Stimulated activated CD4-positive, alpha-beta T cell treated with anti-CD3 and anti-CD28 coated beads, Interleukin-1b, Interleukin-23, amount 100 ng/mL, for 1 hour (primary cell): ENCODE data around the gene NTHL1.

Source experiments
- DNase-seq, 2 donors: peaks; one replicate each; pipeline ENCODE4 v3.0.0-alpha.2; 2020; ENCODE audit warnings: low read depth in 2 of 2

NTHL1 gene

GRCh38 chr16:1992704-1993317, 54.8 kb downstream of the NTHL1 start:
- no peak for DNase-seq

- DNase-seq = peak; percentile 99
These were observed 55.5 kb downstream of the NTHL1 start for GRCh38 chr16:1991948-1992703.

GRCh38 chr16:1991588-1991947, 56.1 kb downstream of the NTHL1 start:
- no peak for DNase-seq

- DNase-seq = no peak
These were observed 56.5 kb downstream of the NTHL1 start for GRCh38 chr16:1991135-1991551.

- DNase-seq = no peak
These were observed 57.1 kb downstream of the NTHL1 start for GRCh38 chr16:1990351-1991134.

- DNase-seq = no peak
These were observed 57.6 kb downstream of the NTHL1 start for GRCh38 chr16:1990101-1990350.
